GM15510 (cell line): ENCODE data around the gene SLC37A1.

Experiments
- POLR2A ChIP-seq: IDR thresholded peaks from 3 replicates; pipeline ENCODE4 v1.6.1; 2011; ENCODE audit warnings: borderline replicate concordance; ENCODE audit not compliant: insufficient read length; ENCODE audit errors: extremely low read depth

SLC37A1 gene

DNA sequence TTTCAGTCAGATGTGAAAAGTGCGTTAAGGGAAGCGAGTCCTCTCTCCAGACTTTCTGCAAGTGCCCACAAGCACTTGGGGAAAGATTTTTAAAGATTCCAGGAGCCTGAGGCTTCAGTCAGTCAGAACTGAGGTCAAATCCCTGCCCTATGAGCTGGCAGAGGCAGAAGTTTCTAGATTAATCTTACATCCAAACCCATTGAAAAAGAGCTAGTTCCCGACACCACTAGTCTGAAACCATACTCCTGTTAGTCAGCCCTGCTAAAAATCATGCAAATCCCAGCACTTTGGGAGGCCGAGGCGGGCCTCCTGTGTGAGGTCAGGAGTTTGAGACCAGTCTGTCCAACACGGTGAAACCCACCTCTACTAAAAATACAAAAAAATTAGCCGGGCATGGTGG is 38.6 kb upstream of the SLC37A1 start:
- no peak for TF ChIP-seq POLR2A

DNA sequence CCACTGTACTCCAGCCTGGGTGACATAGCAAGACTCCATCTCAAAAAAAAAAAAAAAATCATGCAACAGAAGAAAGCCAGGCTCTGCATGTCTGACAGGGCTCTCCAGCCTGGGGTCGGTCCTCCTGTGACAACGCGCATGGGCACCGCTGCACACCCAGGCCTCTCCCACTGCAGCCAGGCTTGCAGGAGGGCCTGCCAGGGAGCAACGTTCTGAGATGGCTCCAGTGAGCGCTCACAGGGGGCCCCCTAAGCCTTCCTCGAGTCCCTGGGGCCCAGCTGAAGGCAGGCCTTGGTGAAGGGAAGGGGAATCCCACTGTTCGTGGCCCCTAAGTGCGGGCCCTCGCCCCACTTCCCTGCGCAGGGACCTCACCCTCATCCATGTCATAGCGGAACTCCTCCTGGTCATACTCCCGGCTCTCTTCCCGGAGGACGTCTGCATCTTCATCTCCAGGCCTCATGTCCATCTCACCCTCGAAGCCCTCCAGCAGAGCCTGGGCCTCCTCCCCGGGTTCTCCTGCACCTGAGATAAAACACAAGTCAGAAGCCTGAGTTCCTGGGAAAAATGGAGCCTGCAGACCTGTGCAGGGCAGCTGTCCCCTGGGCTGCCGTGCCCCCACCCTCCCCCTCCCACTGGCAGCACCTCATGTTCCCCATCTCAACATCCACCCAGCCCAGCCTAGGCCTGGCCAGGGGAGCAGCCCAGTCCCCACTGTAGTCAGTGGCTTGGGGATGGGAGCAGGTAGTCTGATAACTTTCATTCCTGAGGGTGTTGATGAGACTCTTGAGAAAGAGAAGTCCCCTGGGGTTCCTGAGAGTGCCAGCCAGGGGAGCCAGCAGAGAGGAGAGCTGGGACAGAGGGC is 37.9 kb upstream of the SLC37A1 start:
- TF ChIP-seq POLR2A: no peak

DNA sequence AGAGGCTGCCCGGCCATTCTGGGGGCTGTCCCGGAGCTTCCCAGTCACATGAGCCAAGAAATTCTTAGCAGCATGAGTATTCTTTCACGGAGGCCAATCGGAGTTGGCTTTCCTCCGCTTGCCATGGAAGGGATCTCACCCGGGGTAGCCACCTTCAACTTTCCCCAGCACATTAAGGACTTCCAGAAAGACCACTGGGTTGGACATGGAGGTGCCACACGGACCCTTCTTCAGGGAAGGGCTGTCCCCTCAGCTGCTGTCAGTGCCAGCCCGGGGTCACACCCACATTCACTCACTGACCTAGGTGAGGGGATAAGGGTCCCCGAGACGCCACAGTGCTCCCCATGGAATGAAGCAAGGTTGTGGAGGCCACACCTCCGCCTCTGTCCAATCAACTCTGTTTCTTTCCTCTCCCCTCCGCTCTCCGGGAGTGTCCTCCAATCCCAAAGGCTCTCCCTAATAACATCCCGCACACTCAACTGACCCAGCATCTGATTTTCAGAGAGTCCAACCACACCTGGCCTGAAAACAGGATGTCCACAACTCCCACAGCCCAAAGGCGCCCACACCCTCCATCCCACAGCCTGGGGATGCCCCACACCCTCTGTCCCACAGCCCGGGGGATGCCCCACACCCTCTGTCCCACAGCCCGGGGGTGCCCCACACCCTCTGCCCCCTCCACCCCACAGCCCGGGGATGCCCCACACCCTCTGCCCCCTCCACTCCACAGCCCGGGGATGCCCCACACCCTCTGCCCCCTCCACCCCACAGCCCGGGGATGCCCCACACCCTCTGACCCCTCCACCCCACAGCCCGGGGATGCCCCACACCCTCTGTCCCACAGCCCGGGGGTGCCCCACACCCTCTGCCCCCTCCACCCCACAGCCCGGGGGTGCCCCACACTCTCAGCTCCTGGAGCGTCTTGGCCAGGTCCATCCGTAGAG is 37.0 kb upstream of the SLC37A1 start:
- no peak for TF ChIP-seq POLR2A

DNA sequence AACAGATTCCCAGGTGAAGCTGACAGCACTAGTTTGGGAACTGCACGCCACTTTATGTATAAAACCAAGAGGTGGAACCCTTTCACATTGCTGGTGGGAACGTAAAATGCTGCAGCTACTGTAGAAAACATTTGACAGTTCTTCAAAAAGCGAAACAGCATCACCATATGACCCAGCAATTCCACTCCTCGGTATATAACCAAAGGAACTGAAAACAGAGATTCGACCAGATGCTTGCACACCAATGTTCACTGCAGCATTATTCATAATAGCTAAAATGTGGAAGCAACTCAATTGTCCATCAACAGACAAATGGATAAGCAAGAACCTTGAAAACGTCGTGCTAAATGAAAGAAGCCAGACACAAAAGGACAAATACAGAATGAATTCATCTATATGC is 35.1 kb upstream of the SLC37A1 start:
- no peak for TF ChIP-seq POLR2A

DNA sequence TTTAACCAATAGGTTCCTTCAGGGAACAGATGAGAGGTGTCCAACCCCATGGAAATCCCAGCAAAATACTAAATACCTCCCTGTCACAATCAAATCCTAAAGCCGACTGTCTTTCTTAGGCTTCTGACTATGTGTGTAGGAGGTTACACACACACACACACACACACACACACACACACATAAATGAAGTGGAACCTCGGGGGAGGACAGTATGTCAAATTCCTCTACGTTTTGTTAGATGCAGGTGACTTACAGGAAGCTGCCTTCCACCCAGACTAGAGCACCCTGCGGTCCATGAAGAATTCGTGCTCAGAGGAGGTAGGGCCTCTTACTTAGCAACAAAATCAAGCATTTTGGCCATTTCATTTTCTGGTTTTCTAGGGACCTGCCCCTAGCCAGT is 34.1 kb upstream of the SLC37A1 start:
- TF ChIP-seq POLR2A: no peak

DNA sequence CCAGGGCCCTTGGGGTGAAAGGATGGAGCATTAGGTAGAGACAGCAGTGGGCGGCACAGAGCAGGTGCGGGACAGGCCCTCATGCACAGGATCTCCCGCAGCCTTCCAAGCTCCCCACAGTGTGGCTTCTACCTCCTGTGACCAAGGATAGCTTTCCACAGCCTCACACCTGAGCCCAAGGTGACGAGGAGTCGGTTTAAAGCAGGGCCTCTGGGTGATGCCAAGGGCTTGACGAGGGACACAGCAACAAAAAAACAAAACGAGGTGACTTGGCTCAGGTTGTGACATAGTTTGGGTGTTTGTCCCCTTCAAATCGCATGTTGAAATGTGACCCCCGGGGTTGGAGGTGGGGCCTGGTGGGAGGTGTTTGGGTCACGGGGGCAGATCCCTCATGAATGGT is 32.9 kb upstream of the SLC37A1 start:
- TF ChIP-seq POLR2A: no peak

DNA sequence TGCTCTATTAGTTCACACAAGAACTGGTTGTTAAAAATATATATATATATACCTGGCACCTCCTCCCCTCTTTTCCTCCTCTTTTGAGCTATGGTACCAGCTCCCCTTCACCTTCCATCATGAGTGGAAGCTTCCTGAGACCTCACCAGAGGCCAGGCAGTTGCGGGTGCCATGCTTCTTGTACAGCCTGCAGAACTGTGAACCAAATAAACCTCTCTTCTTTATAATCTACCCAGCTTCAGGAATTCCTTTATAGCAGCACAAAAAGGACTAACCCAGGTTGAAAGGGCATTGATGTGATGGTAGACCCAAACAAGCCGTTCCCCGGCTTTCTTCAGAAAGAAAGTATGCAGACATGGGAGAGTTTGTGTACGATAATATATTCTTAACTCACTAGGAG is 32.5 kb upstream of the SLC37A1 start:
- TF ChIP-seq POLR2A: no peak

DNA sequence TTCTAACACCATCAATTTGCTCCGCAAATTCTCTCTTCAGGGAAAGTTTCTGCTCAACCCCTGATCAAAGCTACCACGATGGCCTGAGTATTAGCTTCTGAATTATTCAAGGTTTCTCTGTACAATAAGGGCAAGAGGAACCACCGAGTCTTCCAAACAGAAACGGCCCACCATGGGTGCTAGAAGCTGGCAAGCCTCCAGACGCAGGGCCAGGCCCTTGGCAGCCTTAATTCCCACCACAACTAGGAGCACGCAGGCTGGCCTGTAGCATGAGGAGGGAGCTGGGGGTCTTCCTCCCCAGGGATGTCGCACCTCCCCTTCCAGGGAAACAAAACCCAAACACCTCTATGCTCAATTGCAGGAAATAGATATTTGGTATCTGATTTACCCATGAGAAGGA is 28.7 kb upstream of the SLC37A1 start:
- TF ChIP-seq POLR2A: no peak

DNA sequence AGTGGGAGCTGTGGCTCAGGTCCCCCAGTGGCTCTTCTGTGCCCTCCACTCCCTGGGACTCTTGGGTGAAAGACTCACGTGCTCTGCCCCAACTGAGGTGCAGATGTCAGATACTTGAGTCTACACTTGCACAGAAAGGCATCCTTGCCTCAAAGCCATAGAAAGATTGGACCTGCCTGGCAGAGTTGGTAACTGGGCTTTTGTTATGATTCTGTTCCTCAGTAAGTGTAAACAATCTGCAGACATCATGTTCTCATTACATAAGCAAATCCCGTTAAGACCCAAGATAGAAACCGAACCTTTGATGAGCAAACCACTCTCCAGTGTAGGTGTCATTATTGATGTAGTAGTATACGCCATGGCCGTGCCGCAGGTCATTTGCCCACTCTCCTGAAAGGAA is 27.6 kb upstream of the SLC37A1 start:
- no peak for TF ChIP-seq POLR2A

DNA sequence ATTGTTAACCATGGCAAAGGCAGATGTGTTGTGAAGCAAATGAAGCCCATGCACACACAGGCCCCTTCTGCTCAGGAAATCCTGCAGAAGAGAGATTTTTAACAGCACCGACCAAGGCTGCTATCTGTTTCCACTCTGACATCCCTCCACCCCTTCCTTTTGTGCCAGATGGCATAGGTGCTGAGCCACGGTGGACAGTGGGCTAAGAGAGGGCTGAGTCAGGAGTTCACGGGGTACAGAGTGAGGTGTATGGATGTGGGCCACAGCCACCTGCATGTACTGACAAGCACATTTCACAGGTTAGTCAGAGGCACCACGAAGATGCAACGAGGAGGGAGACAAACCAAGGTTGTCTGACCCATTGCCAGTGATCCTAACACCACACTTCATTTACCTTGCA is 27.1 kb upstream of the SLC37A1 start:
- TF ChIP-seq POLR2A: no peak

DNA sequence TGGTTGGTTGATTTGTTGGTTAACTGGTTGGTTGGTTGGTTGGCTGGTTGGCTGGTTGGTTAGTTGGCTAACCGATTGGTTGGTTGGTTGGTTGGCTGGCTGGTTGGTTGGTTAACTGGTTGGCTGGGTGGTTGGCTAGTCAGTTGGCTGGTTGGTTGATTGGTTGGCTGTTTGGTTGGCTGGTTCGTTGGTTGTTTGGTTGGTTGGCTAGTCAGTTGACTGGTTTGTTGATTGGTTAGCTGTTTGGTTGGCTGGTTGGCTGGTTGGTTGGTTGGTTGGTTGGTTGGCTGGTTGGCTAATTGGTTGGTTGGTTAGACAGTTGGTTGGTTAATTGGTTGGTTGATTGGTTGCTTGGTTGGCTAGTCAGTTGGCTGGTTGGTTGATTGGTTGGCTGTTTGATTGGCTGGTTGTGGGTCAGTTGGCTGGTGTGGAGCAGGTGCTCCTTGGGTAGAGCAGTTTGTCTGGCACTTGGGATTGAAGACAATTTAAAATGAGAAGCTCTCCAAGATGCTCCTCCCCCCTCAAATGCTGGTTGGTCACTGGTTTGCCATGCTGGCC is 24.6 kb upstream of the SLC37A1 start:
- no peak for TF ChIP-seq POLR2A

DNA sequence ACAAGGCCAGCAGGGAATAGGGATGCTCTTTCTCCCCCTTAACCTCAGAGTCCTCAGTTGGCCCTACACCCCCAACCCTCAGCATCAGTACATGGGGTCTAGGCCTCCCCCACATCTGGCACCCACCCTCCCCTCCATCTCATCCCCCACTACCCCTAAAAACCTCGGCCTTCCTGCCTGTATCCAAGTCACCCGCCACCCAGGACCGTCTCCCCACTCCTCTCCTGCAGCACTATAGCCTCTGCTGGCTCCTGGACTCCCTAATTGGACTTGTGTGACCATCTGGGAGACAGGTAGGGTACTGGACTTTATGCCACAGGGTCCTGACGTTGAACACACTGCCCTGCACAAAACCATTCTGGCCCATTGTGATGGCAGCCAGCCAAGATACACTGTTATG is 23.7 kb upstream of the SLC37A1 start:
- no peak for TF ChIP-seq POLR2A

DNA sequence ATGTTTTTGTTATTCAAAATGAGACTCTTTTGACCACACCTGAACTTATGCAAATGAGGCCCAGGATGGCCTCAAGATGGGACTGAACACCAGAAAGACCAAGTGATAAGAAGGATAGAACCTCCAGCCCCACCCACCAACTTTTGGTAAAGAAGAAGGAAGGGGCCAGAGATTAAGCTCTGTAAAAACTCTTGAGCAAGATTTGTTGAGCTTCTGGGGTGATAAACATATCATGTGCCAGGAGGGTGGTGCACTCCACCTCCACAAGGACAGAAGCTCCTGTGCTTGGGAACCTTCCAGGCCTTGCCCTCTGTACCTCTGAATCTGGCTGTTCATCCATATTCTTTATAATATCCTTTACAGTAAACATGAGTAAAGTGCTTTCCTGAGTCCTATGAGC is 22.9 kb upstream of the SLC37A1 start:
- TF ChIP-seq POLR2A: no peak

DNA sequence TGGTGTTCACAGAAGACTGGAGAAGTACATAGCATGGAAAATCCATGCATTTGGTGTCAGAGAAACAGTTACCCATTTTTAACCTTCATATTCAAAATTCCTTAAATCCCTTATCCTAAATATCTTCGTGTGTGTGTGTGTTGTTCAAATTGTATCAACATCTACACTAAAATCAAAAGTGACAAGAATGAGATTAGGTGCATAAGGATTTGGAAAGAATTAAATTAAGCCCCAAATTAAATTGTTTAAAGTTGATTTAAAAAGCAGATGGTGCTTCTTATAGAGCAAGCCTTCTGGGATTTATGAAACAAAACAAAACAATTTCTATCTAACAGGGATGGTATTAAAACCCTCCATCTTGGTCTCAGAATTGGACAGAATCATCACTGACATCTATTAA is 22.3 kb upstream of the SLC37A1 start:
- TF ChIP-seq POLR2A: no peak

DNA sequence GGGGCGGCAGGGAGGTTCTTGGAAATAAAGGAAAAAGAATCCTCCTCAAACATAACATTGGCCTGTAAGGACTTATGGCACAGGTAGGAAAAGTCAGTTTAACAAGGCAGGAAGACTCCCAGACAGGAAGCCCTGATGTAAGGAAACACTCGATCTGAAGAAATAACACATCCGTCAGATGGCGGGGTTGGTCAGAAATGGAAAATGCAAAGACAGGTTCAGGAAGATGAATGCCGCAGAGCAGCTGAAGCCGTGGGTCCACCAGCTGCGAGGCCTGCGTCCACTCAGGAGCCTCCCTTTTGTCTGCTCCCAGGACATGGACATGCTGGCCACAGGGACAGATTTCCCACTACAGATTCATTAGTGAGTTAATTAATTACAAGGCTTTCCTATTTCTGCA is 21.5 kb upstream of the SLC37A1 start:
- TF ChIP-seq POLR2A: no peak

DNA sequence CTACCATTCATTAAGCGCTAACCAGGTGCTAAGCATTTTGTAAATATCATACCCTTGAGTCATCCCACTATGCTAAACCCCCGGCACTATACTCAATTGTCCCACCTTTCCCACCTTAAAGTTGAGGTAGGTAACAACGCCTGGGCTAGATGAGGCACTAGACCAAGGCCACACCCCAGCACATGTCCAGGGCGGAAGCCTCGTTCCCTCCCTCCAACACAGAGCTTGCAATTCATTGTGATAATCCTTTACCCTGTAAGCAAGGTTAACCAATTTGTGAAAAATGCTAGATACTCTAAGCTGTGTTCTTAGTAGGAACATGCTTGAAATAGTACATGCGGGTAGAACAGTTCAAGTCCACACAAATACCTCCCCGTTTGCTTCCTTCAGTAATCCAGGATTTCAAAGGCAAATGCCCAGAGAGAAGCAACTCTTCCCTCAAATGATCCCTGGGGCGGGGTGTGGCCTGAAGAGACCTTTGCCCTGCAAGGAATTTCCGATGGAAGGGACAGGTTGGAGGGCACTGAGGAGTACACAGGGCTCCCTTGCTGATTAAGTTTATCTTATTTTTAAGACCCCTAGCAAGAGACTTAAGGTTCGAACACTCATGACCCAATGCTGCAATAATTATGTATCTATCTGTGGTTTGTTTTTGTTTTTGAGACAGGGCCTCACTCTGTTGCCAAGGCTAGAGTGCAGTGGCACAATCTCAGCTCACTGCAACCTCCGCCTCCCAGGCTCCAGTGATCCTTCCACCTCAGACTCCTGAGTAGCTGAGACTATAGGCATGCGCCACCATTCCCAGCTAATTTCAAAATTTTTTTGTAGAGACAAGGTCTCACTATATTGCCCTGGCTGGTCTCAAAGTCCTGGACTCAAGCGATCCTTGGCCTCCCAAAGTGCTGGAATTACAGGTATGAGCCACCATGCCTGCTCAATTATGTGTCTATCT is 20.3 kb upstream of the SLC37A1 start:
- TF ChIP-seq POLR2A: no peak
